ENCODE data around the gene SFI1.
"Not testable (repeated sequence)": the region's sequence is repeated elsewhere in the genome, so short reads cannot be mapped to it uniquely, and the experiment has no call there.

SFI1 gene

DNA sequence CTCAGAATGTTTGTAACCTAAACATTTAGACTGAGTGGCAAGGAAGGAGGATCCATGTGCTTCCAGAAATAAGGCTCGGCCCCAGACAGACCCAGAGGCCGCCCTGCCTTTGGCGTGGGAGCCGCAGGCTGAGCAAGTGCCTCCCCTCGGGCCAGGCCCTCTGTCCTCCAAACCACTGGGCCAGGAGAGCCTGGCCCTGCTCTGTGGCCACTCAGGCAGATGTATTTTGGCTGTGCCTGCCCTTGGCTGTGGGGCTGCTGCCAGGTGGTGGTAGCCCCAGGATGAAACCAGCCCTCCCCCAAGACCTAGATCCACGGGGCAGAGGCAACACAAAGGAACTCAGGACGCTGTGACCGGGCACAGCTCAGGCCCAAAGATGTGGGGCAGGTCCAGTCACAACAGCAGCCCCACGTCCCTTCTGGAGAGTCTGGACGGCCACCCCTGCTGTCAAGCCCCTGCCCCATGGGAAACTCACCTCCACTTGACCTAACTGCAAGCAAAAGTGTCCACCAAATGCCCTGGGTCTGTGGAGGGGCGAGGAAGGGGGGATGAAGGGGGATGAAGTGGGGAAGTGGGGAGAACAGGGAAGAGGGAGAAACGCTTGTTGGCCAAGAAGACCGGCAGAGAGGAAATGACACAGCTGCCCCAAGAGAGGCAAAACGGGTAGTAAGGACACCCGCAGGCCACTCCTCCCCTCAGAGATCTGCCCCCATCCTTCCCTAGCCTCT lies 141.7 kb downstream of the SFI1 start:
- DNase-seq: no peak

GRCh38 chr22:31639436-31640039 lies 143.2 kb downstream of the SFI1 start:
- no peak for DNase-seq

DNA sequence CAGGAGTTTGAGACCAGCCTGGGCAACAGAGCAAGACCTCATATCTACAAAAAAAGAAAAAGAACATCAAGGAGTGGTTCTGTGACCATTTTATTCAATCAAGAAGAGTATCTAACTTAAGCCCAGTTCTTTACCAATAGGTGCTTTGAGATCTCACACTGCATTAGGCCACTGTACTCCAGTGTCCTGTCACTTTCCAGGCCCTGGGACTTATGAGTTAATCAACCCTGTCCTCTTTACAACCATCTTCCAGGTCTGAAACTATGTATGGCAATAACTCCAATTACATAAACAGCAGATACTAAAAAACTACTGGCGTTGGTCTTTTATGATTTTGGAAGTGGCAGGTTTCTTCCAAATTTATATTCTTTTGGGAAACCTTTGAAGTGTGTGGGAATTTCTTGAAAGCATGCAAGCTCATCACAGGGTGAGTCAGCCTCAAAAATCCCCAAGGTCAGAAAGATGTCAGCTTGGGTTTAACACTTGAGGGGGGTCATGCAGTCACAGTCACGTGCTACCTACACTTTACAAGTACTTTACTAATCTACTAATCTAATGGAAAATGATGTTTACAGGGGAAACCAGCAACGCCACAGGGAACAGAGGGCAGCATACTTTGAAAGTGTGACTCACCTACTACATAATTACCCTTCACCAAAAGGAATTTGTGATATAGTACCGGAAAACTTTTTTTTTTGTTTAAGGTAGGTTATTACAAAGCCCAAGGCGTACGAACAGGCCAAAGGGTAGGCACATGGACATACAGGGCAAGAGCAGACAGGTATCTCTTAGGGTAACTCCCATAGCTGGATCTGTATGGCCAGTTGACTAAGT lies 150.1 kb downstream of the SFI1 start:
- no peak for DNase-seq

DNA sequence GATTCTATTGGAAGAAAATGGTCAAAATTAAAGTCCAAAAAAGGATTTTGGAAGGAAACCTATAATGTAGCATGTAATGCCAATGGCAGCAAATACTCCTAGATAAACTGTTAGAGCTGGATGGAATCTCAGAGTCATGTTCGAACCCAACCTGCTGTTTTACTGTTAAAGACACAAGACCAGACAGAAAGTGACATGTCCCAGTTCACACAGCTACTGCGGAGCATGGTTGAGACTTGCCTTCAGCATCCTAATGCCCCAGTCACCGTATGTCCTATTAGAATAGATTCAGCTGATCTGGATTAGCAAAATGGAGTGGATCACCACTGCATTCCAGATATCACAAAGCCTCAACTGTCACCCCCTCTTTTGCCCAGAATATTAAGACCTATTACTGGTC lies 150.7 kb downstream of the SFI1 start:
- DNase-seq: no peak

GRCh38 chr22:31647523-31648320 lies 151.4 kb downstream of the SFI1 start:
- DNase-seq: no peak

DNA sequence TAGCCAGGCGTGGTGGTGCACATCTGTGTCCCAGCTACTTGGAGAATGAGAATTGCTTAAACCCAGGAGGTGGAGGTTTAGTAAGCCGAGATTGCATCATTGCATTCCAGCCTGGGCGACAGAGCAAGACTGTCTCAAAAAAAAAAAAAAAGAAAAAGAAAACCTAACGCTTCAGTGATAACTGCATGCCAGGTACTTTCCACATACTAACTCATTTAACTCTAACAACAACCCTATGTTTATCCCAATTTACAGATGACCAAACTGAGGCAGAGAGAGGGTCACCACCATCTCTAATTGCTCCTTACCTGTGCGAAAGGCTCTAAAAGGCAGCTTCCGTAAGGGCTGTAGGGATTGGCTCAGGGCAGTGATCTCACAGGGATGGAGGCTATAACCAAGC lies 154.1 kb downstream of the SFI1 start:
- no peak for DNase-seq

- DNase-seq: no peak
Measured at GRCh38 chr22:31651664-31652063, 155.3 kb downstream of the SFI1 start.

DNA sequence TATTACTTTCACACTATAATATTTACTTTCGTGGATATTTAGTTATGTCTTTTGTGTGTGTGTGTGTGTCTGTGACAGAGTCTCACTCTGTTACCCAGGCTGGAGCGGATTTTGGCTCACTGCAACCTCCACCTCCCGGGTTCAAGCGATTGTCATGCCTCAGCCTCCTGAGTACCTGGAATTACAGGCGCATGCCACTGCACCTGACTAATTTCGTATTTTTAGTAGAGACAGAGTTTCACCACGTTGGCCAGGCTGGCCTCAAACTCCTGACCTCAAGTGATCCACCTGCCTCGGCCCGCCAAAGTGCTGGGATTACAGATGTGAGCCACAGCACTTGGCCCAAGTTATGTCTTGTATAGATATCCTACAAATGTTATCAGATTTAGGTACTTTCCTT lies 155.8 kb downstream of the SFI1 start:
- DNase-seq: no peak

- peak; percentile 74 for DNase-seq
Measured at GRCh38 chr22:31652911-31653684, 156.8 kb downstream of the SFI1 start.

- peak; percentile 26 for DNase-seq
Measured at GRCh38 chr22:31653944-31654343, 157.6 kb downstream of the SFI1 start.

DNA sequence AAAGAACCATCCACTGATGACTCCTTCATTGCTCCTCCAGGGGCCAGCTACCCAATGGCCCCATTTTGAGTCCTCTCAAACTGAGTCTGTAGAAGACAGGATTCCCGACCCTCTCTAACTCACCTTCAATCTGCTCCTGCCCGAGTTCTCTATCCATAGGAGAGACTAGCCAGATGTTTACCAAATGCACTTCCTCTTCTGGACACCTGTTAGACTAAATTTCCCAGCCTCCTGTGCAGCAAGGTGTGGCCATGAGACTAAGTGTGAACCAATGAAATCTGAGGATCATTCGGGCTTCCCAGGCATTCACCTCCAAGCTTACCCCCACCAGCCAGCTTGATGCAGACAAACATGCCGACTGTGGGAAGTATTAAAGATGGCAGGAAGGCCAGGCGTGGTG lies 158.1 kb downstream of the SFI1 start:
- no peak for DNase-seq

DNA sequence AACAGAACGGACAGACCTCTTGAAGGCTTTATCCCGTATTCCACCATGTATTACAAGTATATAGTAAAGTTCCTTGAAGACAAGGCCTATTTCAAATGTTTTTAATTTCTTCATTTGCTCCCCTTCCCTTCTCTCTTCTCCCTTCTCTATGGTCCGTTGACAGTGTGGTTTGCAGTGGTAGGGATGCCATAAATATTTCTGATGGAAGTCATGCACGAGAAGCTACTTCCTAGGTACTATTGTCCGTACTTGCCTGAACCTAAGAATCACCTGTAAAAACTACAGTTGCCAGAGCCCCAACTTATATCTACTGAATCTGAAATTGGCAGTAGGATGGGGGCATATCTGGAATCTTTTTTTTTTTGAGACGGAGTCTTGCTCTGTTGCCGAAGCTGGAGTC lies 162.9 kb downstream of the SFI1 start:
- DNase-seq: no peak

DNA sequence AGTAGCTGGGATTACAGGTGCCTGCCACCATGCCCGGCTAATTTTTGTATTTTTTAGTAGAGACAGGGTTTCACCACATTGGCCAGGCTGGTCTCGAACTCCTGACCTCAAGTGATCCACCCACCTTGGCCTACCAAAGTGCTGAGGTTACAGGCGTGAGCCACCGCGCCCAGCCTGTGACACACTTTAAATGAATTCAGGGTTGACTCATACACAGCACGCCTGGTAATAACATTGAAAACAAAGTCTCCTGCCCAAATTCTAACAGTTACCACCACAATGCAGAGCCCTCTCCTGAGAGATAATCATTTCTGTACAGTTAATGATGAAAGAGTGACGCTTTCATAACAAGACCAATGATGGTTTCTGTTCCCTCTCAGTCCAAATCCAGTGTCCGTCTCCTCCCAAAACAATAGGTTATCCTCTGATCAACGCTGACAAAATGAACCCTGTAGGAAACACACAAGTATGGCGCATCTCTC lies 164.6 kb downstream of the SFI1 start:
- DNase-seq: not testable (repeated sequence)

DNA sequence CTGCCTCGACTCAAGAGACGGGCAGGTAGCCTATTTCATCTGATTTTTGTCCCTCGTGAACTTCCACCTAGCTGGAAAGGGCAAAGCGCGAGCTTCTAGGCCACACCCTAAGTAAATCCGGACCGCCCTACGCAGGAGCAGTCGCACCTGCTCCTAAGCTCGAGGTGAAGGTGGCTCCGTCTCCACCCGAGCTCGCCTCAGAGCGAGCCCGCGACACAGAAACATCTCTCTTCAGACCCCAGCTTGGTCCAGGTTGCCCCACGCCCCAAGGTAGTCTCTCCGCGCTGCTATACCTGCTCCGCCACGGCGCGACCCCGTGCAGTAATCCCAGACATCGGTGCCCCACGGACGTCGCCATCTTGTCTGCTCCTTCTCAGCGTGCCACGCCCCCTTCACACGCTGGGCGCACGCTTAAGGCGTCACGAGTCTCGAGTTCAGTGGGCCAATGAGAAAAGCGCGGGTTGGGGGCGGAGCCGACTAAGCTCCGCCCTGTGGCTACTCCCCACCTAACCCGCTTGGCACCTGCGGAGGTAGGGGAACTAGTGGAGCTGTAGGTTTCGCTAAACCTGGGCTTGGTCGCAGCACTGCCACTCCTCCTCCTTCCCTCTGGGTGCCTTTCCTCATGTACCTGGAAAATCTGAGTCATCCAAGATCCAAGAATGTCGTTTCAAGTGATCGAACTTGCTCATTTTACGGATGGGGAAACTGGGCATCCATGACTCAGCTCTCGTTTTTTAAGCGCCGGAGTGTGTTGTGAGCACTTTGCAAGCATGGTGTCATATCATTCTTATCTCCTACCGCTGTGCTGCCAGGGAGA lies 165.7 kb downstream of the SFI1 start, which contains the start of gene PISD:
Gene PISD, minus strand, starts transcription at position 365 of the 817 bp plus-strand sequence. Its CDS starts 7 bp downstream, at position 358.
- DNase-seq: peak; percentile 95

DNA sequence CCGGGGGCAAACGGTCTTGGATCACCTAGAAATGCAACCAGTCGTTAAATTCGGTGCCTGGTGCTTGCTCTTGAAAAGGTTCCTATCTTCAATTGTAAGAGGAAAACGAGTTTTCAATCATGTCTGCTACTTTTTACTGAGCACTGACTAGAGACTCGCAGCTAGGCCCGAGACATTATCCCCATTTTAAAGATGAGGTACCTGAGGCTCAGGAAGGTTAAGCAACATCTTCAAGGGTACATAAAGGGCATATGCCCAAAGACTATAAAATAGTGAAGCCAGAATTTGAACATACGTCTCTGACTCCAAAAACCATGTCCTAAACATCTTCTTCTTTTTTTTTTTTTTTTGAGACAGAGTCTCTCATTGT lies 166.3 kb downstream of the SFI1 start:
- no peak for DNase-seq

All from NCI-H2029 (cell line).